ENCODE data around the gene LYST.
"Not testable (repeated sequence)": the region's sequence is repeated elsewhere in the genome, so short reads cannot be mapped to it uniquely, and the experiment has no call there.

The LYST gene

GRCh38 chr1:235866205-235866912 lies at the start of gene LYST:
TSS of gene LYST (minus strand) at chr1:235866906. CDS start at chr1:235830417, 36,489 bp downstream.
- DNase-seq (ENCODE audit: low read depth in 2 of 2), result peak in 1 of 2 donors; percentile 15

GRCh38 chr1:235915489-235915888 lies 48.8 kb upstream of the LYST start:
- DNase-seq (ENCODE audit: low read depth in 2 of 2), result not testable (repeated sequence)

- DNase-seq (ENCODE audit: low read depth in 2 of 2), result no peak
Observed at GRCh38 chr1:235913311-235913710, 46.6 kb upstream of the LYST start.

- DNase-seq (ENCODE audit: low read depth in 2 of 2), result no peak
Observed at GRCh38 chr1:235911876-235912275, 45.2 kb upstream of the LYST start.

- no peak for DNase-seq (ENCODE audit: low read depth in 2 of 2)
Observed at GRCh38 chr1:235911300-235911662, 44.6 kb upstream of the LYST start.

- DNase-seq (ENCODE audit: low read depth in 2 of 2), result no peak
Observed at GRCh38 chr1:235910357-235911299, 43.9 kb upstream of the LYST start.

GRCh38 chr1:235908742-235909520 lies 42.2 kb upstream of the LYST start:
- DNase-seq (ENCODE audit: low read depth in 2 of 2), result no peak

- no peak for DNase-seq (ENCODE audit: low read depth in 2 of 2)
Observed at GRCh38 chr1:235907897-235908240, 41.2 kb upstream of the LYST start.

GRCh38 chr1:235907187-235907896 lies 40.6 kb upstream of the LYST start:
- DNase-seq (ENCODE audit: low read depth in 2 of 2), result no peak

- DNase-seq (ENCODE audit: low read depth in 2 of 2), result no peak
Observed at GRCh38 chr1:235906436-235906835, 39.7 kb upstream of the LYST start.

- DNase-seq (ENCODE audit: low read depth in 2 of 2), result not testable (repeated sequence)
Observed at GRCh38 chr1:235903809-235904208, 37.1 kb upstream of the LYST start.

- DNase-seq (ENCODE audit: low read depth in 2 of 2), result no peak
Observed at GRCh38 chr1:235902677-235903542, 36.2 kb upstream of the LYST start.

GRCh38 chr1:235901461-235901860 lies 34.8 kb upstream of the LYST start:
- DNase-seq (ENCODE audit: low read depth in 2 of 2), result no peak

GRCh38 chr1:235898126-235898525 lies 31.4 kb upstream of the LYST start:
- DNase-seq (ENCODE audit: low read depth in 2 of 2), result no peak

- no peak for DNase-seq (ENCODE audit: low read depth in 2 of 2)
Observed at GRCh38 chr1:235893840-235894239, 27.1 kb upstream of the LYST start.

- DNase-seq (ENCODE audit: low read depth in 2 of 2), result no peak
Observed at GRCh38 chr1:235892734-235893413, 26.2 kb upstream of the LYST start.

- no peak for DNase-seq (ENCODE audit: low read depth in 2 of 2)
Observed at GRCh38 chr1:235892202-235892601, 25.5 kb upstream of the LYST start.

GRCh38 chr1:235888119-235888643 lies 21.5 kb upstream of the LYST start:
- peak in 1 of 2 donors; percentile 27 for DNase-seq (ENCODE audit: low read depth in 2 of 2)

- DNase-seq (ENCODE audit: low read depth in 2 of 2), result no peak
Observed at GRCh38 chr1:235887676-235888075, 21.0 kb upstream of the LYST start.
